ENCODE data around the gene CD8B2.
"Not testable (repeated sequence)": the region's sequence is repeated elsewhere in the genome, so short reads cannot be mapped to it uniquely, and the experiment has no call there.

DNA sequence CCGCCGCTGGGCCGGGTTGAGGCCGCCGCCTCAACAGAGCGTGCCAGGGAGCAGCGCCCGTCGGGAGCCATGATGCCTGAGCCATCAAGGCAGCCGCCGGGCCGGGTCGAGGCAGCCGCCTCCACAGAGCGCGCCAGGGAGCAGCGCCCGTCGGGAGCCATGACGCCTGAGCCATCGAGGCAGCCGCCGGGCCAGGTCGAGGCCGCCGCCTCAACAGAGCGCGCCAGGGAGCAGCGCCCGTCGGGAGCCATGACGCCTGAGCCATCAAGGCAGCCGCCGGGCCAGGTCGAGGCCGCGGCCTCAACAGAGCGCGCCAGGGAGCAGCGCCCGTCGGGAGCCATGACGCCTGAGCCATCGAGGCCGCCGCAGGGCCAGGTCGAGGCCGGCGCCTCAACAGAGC lies 19.6 kb upstream of the CD8B2 start:
- not testable (repeated sequence) for TF ChIP-seq POLR2A (IDR thresholded peaks at IDR 0.05)
- TF ChIP-seq, protein P1, sequence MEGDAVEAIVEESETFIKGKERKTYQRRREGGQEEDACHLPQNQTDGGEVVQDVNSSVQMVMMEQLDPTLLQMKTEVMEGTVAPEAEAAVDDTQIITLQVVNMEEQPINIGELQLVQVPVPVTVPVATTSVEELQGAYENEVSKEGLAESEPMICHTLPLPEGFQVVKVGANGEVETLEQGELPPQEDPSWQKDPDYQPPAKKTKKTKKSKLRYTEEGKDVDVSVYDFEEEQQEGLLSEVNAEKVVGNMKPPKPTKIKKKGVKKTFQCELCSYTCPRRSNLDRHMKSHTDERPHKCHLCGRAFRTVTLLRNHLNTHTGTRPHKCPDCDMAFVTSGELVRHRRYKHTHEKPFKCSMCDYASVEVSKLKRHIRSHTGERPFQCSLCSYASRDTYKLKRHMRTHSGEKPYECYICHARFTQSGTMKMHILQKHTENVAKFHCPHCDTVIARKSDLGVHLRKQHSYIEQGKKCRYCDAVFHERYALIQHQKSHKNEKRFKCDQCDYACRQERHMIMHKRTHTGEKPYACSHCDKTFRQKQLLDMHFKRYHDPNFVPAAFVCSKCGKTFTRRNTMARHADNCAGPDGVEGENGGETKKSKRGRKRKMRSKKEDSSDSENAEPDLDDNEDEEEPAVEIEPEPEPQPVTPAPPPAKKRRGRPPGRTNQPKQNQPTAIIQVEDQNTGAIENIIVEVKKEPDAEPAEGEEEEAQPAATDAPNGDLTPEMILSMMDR (IDR thresholded peaks at IDR 0.05): not testable (repeated sequence)

All from tibial nerve (tissue), 3 donors.